Neural cell (in vitro differentiated cells): ENCODE data around the gene UBA6. TPM values are rescaled to one million over a fixed set of nuclear protein-coding genes. Genes with fewer than 3 reads are reported as not detected.
"Not testable (repeated sequence)": the region's sequence is repeated elsewhere in the genome, so short reads cannot be mapped to it uniquely, and the experiment has no call there.

Experiments
- H2AFZ ChIP-seq: fragments of 200-600, 300-800 bp; sonication (generic), shearing (Covaris generic); 2 replicates; pipeline ENCODE4 v1.6.0; 2014; ENCODE audit warnings: low read depth, mild to moderate bottlenecking, antibody characterized with exemption, low read length, moderate library complexity
- H3F3A ChIP-seq: fragments of 200-600 bp; shearing (Covaris generic); 2 replicates; pipeline ENCODE4 v1.6.1; 2016; ENCODE audit warnings: mild to moderate bottlenecking, moderate library complexity, mixed read lengths, antibody characterized with exemption, low read length; ENCODE audit not compliant: insufficient read depth, poor library complexity, severe bottlenecking
- H3K27ac ChIP-seq: fragments of 200-600, 300-800 bp; sonication (generic), shearing (Covaris generic); 2 replicates; pipeline ENCODE4 v1.5.1; 2014; ENCODE audit warnings: mild to moderate bottlenecking, low read length, moderate library complexity
- H3K27me3 ChIP-seq: fragments of 300-800, 200-600 bp; sonication (generic), shearing (Covaris generic); 2 replicates; pipeline ENCODE4 v1.6.0; 2014; ENCODE audit warnings: mild to moderate bottlenecking, low read depth, low read length, moderate library complexity; ENCODE audit not compliant: insufficient read depth
- H3K36me3 ChIP-seq: fragments of 300-800, 200-600 bp; sonication (generic), shearing (Covaris generic); 2 replicates; pipeline ENCODE4 v1.5.1; 2014; ENCODE audit warnings: mild to moderate bottlenecking, antibody characterized with exemption, low read length, moderate library complexity; ENCODE audit not compliant: insufficient read depth
- H3K4me2 ChIP-seq: fragments of 300-800, 200-600 bp; sonication (generic), shearing (Covaris generic); 2 replicates; pipeline ENCODE4 v1.6.0; 2014; ENCODE audit warnings: mild to moderate bottlenecking, low read length
- H3K4me3 ChIP-seq: fragments of 300-800, 200-600 bp; sonication (generic), shearing (Covaris generic); 2 replicates; pipeline ENCODE4 v1.5.1; 2014; ENCODE audit warnings: mild to moderate bottlenecking, low read length, moderate library complexity
- H3K79me2 ChIP-seq: fragments of 200-600 bp; shearing (Covaris generic); replicated peaks from 2 replicates; pipeline ENCODE4 v1.6.0; 2014; ENCODE audit warnings: mild to moderate bottlenecking, low read length, moderate library complexity; ENCODE audit not compliant: insufficient read depth
- H3K9ac ChIP-seq: fragments of 300-800, 200-600 bp; sonication (generic), shearing (Covaris generic); 2 replicates; pipeline ENCODE4 v1.6.1; 2016; ENCODE audit warnings: mild to moderate bottlenecking, low read length, mixed read lengths
- H3K9me2 ChIP-seq: fragments of 200-600 bp; shearing (Covaris generic); 2 replicates; pipeline ENCODE4 v1.6.1; 2016; ENCODE audit warnings: mild to moderate bottlenecking, low read length, mixed read lengths; ENCODE audit not compliant: insufficient read depth
- H3K9me3 ChIP-seq: fragments of 200-600, 300-800 bp; sonication (generic), shearing (Covaris generic); 2 replicates; pipeline ENCODE4 v1.6.1; 2016; ENCODE audit warnings: mild to moderate bottlenecking, mixed run types, low read length, moderate library complexity, mixed read lengths
- H4K20me1 ChIP-seq: fragments of 200-600 bp; shearing (Covaris generic); 2 replicates; pipeline ENCODE4 v1.6.1; 2016; ENCODE audit warnings: mild to moderate bottlenecking, mixed run types; ENCODE audit not compliant: insufficient read depth
- CTCF ChIP-seq: fragments of 450-650 bp; IDR thresholded peaks from 2 replicates; pipeline ENCODE4 v1.5.1; 2014; ENCODE audit warnings: antibody characterized with exemption, mild to moderate bottlenecking, moderate library complexity; ENCODE audit not compliant: poor library complexity, severe bottlenecking
- EP300 ChIP-seq: fragments of 450-650 bp; conservative IDR thresholded peaks from 2 replicates; pipeline ENCODE4 v1.6.1; 2014; ENCODE audit warnings: antibody characterized with exemption, mild to moderate bottlenecking, moderate library complexity; ENCODE audit not compliant: poor library complexity, severe bottlenecking
- EZH2 ChIP-seq: fragments of 200-600, 300-800 bp; shearing (Covaris generic), sonication (generic); IDR thresholded peaks from 2 replicates; pipeline ENCODE4 v1.6.1; 2014; ENCODE audit warnings: antibody characterized with exemption, low read length, borderline replicate concordance, mild to moderate bottlenecking; ENCODE audit not compliant: insufficient read depth, poor library complexity, severe bottlenecking
- MXI1 ChIP-seq: fragments of 450-650 bp; conservative IDR thresholded peaks from 2 replicates; pipeline ENCODE4 v1.6.1; 2014; ENCODE audit warnings: antibody characterized with exemption, mild to moderate bottlenecking; ENCODE audit not compliant: poor library complexity, severe bottlenecking
- POLR2AphosphoS5 ChIP-seq: IDR thresholded peaks from 2 replicates; pipeline ENCODE4 v1.6.1; 2012
- RAD21 ChIP-seq: fragments of 450-650 bp; conservative IDR thresholded peaks from 2 replicates; pipeline ENCODE4 v1.6.1; 2014; ENCODE audit warnings: antibody characterized with exemption, mild to moderate bottlenecking, moderate library complexity
- SMC3 ChIP-seq: fragments of 450-650 bp; conservative IDR thresholded peaks from 2 replicates; pipeline ENCODE4 v1.6.1; 2014; ENCODE audit warnings: antibody characterized with exemption, mild to moderate bottlenecking, moderate library complexity; ENCODE audit not compliant: poor library complexity
- polyA plus RNA-seq: library from polyadenylated mRNA; depleted of rRNA; stranded (reverse); fragments of >200 nt; gene quantifications from 2 replicates; pipeline ENCODE4 v1.2.3, GENCODE V29; 2014
- TF ChIP-seq, protein P1 (sequence below): IDR thresholded peaks from 2 replicates; pipeline ENCODE4 v1.6.1; 2012; ENCODE audit warnings: borderline replicate concordance

Gene UBA6
- polyA plus RNA-seq, 1 donor from 2014 or later = 126 TPM

DNA sequence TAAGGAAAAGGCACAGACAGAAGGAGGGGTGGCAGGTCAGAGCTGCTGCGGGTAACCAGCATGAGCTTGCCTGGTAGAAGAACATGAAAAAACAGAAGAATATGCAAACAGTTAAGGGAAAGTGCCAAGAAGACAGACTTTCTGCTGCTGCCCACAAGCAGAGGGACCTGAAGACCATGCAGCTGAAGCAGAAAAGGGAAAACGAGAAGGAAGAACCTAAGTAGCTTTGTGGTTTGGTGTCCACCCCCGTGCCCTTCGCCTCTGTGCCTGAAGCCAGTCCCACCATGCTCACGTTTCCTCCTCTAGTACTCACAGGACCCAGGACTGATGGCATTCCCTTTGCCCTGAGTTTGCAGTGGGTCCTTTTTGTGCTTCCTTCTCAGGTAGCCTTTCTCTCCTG lies 62.8 kb downstream of the UBA6 start:
- TF ChIP-seq, protein P1, sequence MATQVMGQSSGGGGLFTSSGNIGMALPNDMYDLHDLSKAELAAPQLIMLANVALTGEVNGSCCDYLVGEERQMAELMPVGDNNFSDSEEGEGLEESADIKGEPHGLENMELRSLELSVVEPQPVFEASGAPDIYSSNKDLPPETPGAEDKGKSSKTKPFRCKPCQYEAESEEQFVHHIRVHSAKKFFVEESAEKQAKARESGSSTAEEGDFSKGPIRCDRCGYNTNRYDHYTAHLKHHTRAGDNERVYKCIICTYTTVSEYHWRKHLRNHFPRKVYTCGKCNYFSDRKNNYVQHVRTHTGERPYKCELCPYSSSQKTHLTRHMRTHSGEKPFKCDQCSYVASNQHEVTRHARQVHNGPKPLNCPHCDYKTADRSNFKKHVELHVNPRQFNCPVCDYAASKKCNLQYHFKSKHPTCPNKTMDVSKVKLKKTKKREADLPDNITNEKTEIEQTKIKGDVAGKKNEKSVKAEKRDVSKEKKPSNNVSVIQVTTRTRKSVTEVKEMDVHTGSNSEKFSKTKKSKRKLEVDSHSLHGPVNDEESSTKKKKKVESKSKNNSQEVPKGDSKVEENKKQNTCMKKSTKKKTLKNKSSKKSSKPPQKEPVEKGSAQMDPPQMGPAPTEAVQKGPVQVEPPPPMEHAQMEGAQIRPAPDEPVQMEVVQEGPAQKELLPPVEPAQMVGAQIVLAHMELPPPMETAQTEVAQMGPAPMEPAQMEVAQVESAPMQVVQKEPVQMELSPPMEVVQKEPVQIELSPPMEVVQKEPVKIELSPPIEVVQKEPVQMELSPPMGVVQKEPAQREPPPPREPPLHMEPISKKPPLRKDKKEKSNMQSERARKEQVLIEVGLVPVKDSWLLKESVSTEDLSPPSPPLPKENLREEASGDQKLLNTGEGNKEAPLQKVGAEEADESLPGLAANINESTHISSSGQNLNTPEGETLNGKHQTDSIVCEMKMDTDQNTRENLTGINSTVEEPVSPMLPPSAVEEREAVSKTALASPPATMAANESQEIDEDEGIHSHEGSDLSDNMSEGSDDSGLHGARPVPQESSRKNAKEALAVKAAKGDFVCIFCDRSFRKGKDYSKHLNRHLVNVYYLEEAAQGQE = no peak
- TF ChIP-seq RAD21 (no peak), POLR2AphosphoS5 (no peak), EZH2 (no peak), MXI1 (no peak)
- Histone ChIP-seq H3K4me3 (no peak overlapping the region), H3K27ac (no peak overlapping the region), H3K36me3 (peaks cover 19% of the 10 kb centered on the region), H3F3A (no peaks in the 10 kb centered on the region), H3K9ac (no peak overlapping the region), H3K9me3 (no peaks in the 10 kb centered on the region), H3K79me2 (no peaks in the 10 kb centered on the region), H4K20me1 (no peaks in the 10 kb centered on the region), H3K4me2 (no peak overlapping the region), H3K9me2 (no peaks in the 10 kb centered on the region), H2AFZ (no peak overlapping the region), H3K27me3 (no peaks in the 10 kb centered on the region)

DNA sequence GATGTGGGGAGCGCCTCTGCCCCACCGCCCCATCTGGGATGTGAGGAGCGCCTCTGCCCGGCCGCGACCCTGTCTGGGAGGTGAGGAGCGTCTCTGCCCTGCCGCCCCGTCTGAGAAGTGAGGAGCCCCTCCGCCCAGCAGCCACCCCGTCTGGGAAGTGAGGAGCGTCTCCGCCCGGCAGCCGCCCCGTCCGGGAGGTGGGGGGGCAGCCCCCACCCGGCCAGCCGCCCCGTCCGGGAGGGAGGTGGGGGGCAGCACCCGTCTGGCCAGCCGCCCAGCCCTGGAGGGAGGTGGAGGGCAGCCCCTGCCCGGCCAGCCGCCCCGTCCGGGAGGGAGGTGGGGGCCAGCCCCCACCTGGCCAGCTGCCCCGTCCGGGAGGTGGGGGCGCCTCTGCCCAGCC lies 64.0 kb downstream of the UBA6 start:
- H3K9me3 ChIP-seq, H3K4me2 ChIP-seq, H3K9ac ChIP-seq, H3K27ac ChIP-seq, H3K9me2 ChIP-seq, H3F3A ChIP-seq, H3K27me3 ChIP-seq, H4K20me1 ChIP-seq, H3K79me2 ChIP-seq, H2AFZ ChIP-seq, H3K4me3 ChIP-seq: not testable (repeated sequence)
- H3K36me3 ChIP-seq = peaks cover 26% of the 10 kb centered on the region

DNA sequence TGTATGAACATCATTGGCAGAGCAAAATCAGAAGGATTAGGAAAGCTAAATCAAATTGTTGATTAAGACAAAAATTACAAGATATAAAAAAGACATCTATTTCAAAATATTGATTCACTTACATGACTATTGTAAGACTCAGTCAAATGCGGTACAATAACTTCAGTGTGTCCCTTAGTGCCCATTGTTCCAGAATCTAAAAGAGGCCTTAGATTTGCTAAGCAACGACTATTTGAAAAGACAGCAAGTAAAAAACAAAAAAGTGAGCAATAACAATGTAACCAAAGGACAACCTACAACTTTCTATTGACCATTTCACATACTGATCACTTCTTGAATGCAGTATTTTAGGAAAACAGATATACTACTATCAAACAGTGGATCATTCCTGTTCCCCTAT lies 65.6 kb downstream of the UBA6 start:
- Histone ChIP-seq H3K9me3 (no peaks in the 10 kb centered on the region), H3K27ac (no peak overlapping the region), H3K9ac (no peak overlapping the region)

More for the DNA sequence above, 65.6 kb downstream of the UBA6 start:
- Histone ChIP-seq H3K4me2 (no peak overlapping the region), H3K9me2 (no peaks in the 10 kb centered on the region), H4K20me1 (no peaks in the 10 kb centered on the region), H3K4me3 (no peak overlapping the region), H3K36me3 (peaks cover 26% of the 10 kb centered on the region), H3K79me2 (no peaks in the 10 kb centered on the region), H3F3A (no peaks in the 10 kb centered on the region), H3K27me3 (no peaks in the 10 kb centered on the region), H2AFZ (no peak overlapping the region)
- no peak for TF ChIP-seq EP300
- no peak for TF ChIP-seq EZH2
- TF ChIP-seq CTCF = no peak
- no peak for TF ChIP-seq SMC3
